ENCODE measurements around the gene TNP1.

DNA sequence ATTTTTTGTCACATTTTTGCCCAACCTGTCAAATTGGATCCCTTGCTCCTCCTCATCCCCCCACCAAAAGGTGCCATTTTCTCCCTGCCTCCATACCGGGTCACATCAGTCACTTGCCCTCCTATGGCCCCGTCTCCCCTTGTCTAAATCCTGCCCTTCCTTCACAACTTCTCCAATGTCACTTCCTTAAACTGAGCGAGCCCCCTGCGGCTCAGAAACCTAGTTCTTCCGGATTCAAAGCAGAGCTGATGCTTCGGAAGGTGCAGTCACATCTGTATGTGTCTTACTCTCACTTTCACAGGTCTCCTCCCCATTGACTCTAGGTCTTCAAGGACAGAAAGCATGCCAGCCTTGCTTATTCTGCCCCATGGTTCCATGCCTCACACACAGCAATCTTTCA, 22.1 kb downstream of the TNP1 start:
- TF ChIP-seq, protein P1, sequence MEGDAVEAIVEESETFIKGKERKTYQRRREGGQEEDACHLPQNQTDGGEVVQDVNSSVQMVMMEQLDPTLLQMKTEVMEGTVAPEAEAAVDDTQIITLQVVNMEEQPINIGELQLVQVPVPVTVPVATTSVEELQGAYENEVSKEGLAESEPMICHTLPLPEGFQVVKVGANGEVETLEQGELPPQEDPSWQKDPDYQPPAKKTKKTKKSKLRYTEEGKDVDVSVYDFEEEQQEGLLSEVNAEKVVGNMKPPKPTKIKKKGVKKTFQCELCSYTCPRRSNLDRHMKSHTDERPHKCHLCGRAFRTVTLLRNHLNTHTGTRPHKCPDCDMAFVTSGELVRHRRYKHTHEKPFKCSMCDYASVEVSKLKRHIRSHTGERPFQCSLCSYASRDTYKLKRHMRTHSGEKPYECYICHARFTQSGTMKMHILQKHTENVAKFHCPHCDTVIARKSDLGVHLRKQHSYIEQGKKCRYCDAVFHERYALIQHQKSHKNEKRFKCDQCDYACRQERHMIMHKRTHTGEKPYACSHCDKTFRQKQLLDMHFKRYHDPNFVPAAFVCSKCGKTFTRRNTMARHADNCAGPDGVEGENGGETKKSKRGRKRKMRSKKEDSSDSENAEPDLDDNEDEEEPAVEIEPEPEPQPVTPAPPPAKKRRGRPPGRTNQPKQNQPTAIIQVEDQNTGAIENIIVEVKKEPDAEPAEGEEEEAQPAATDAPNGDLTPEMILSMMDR (IDR thresholded peaks at IDR 0.05; ENCODE audit: insufficient read depth, low read length): no peak
- TF ChIP-seq, protein P2, sequence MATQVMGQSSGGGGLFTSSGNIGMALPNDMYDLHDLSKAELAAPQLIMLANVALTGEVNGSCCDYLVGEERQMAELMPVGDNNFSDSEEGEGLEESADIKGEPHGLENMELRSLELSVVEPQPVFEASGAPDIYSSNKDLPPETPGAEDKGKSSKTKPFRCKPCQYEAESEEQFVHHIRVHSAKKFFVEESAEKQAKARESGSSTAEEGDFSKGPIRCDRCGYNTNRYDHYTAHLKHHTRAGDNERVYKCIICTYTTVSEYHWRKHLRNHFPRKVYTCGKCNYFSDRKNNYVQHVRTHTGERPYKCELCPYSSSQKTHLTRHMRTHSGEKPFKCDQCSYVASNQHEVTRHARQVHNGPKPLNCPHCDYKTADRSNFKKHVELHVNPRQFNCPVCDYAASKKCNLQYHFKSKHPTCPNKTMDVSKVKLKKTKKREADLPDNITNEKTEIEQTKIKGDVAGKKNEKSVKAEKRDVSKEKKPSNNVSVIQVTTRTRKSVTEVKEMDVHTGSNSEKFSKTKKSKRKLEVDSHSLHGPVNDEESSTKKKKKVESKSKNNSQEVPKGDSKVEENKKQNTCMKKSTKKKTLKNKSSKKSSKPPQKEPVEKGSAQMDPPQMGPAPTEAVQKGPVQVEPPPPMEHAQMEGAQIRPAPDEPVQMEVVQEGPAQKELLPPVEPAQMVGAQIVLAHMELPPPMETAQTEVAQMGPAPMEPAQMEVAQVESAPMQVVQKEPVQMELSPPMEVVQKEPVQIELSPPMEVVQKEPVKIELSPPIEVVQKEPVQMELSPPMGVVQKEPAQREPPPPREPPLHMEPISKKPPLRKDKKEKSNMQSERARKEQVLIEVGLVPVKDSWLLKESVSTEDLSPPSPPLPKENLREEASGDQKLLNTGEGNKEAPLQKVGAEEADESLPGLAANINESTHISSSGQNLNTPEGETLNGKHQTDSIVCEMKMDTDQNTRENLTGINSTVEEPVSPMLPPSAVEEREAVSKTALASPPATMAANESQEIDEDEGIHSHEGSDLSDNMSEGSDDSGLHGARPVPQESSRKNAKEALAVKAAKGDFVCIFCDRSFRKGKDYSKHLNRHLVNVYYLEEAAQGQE (IDR thresholded peaks at IDR 0.05; ENCODE audit: insufficient replicate concordance, low read depth): no peak
- TF ChIP-seq POLR2AphosphoS5 (IDR thresholded peaks at IDR 0.05; ENCODE audit: low read depth) (no peak), SPI1 (IDR thresholded peaks at IDR 0.05; ENCODE audit: borderline replicate concordance, low read depth) (peak; percentile 56; the same call in 1 of the 2 replicates)

Data from HL-60 (cell line).